IMR-90 (cell line): ENCODE data around the gene GZMM.

Experiments
- BHLHE40 ChIP-seq: fragments of 150-350 bp; IDR thresholded peaks from 2 replicates; pipeline ENCODE4 v1.6.1; 2016; ENCODE audit warnings: mild to moderate bottlenecking, low read depth, low read length
- MAFK ChIP-seq: IDR thresholded peaks from 2 replicates; pipeline ENCODE4 v1.6.1; 2012; ENCODE audit warnings: low read depth, low read length, improper control_type of control experiment
- POLR2A ChIP-seq: IDR thresholded peaks from 2 replicates; pipeline ENCODE4 v1.6.1; 2012; ENCODE audit warnings: mild to moderate bottlenecking, low read depth, low read length
- RAD21 ChIP-seq: IDR thresholded peaks from 2 replicates; pipeline ENCODE4 v1.6.1; 2012; ENCODE audit warnings: low read length, improper control_type of control experiment
- TF ChIP-seq, protein P1 (sequence below): conservative IDR thresholded peaks from 2 replicates; pipeline ENCODE4 v1.5.1; 2012; ENCODE audit warnings: mild to moderate bottlenecking, low read depth, low read length, improper control_type of control experiment

GRCh38 chr19:495081-495401, 48.8 kb upstream of the GZMM start:
- no peak for TF ChIP-seq POLR2A
- TF ChIP-seq, protein P1, sequence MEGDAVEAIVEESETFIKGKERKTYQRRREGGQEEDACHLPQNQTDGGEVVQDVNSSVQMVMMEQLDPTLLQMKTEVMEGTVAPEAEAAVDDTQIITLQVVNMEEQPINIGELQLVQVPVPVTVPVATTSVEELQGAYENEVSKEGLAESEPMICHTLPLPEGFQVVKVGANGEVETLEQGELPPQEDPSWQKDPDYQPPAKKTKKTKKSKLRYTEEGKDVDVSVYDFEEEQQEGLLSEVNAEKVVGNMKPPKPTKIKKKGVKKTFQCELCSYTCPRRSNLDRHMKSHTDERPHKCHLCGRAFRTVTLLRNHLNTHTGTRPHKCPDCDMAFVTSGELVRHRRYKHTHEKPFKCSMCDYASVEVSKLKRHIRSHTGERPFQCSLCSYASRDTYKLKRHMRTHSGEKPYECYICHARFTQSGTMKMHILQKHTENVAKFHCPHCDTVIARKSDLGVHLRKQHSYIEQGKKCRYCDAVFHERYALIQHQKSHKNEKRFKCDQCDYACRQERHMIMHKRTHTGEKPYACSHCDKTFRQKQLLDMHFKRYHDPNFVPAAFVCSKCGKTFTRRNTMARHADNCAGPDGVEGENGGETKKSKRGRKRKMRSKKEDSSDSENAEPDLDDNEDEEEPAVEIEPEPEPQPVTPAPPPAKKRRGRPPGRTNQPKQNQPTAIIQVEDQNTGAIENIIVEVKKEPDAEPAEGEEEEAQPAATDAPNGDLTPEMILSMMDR: no peak
- no peak for TF ChIP-seq RAD21
- TF ChIP-seq BHLHE40: no peak
- no peak for TF ChIP-seq MAFK
